Measurements from ENCODE around the gene SYT8.
"Not testable (repeated sequence)": the region's sequence is repeated elsewhere in the genome, so short reads cannot be mapped to it uniquely, and the experiment has no call there.

The SYT8 gene

DNA sequence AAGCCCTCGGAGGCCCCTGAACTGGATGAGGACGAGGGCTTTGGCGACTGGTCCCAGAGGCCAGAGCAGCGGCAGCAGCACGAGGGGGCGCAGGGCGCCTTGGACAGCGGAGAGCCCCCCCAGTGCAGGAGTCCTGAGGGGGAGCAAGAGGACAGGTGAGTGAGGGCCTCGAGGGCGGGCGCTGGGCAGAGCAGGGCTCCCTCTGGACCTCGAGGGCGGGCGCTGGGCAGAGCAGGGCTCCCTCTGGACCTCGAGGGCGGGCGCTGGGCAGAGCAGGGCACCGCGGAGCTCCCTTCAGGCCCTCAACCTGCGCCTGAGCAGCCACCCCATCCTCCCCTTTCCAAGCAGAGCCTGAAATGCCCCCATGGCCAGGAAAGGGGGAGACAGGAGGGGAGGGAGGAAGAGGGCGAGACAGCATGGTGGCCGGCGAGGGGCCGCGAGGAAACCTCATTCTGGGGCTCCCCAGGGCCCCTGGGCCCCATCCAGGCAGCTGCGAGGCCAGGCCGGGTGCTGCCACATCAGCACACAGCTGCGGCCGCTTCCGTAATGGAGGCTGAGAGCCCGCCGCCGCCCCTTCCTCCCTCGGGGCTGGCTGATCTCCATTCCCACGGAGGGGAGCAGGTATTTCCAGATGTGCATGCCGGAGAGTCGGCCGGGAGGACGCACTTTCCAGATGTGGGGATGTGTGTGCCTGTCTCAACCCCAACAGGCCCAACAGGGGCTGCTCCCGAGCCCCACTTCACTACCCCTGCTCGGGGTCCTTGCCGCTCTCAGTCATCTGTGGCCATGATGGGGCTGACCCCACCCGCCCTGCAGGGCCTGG lies 46.9 kb downstream of the SYT8 start:
- TF ChIP-seq, protein P1, sequence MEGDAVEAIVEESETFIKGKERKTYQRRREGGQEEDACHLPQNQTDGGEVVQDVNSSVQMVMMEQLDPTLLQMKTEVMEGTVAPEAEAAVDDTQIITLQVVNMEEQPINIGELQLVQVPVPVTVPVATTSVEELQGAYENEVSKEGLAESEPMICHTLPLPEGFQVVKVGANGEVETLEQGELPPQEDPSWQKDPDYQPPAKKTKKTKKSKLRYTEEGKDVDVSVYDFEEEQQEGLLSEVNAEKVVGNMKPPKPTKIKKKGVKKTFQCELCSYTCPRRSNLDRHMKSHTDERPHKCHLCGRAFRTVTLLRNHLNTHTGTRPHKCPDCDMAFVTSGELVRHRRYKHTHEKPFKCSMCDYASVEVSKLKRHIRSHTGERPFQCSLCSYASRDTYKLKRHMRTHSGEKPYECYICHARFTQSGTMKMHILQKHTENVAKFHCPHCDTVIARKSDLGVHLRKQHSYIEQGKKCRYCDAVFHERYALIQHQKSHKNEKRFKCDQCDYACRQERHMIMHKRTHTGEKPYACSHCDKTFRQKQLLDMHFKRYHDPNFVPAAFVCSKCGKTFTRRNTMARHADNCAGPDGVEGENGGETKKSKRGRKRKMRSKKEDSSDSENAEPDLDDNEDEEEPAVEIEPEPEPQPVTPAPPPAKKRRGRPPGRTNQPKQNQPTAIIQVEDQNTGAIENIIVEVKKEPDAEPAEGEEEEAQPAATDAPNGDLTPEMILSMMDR (IDR thresholded peaks at IDR 0.05; ENCODE audit: control insufficient read depth, extremely low read depth, insufficient read depth): no peak
- no peak overlapping the region for H3K4me3 ChIP-seq (ENCODE audit: low read depth, low read length)
- DNase-seq (ENCODE audit: low read depth): no peak

DNA sequence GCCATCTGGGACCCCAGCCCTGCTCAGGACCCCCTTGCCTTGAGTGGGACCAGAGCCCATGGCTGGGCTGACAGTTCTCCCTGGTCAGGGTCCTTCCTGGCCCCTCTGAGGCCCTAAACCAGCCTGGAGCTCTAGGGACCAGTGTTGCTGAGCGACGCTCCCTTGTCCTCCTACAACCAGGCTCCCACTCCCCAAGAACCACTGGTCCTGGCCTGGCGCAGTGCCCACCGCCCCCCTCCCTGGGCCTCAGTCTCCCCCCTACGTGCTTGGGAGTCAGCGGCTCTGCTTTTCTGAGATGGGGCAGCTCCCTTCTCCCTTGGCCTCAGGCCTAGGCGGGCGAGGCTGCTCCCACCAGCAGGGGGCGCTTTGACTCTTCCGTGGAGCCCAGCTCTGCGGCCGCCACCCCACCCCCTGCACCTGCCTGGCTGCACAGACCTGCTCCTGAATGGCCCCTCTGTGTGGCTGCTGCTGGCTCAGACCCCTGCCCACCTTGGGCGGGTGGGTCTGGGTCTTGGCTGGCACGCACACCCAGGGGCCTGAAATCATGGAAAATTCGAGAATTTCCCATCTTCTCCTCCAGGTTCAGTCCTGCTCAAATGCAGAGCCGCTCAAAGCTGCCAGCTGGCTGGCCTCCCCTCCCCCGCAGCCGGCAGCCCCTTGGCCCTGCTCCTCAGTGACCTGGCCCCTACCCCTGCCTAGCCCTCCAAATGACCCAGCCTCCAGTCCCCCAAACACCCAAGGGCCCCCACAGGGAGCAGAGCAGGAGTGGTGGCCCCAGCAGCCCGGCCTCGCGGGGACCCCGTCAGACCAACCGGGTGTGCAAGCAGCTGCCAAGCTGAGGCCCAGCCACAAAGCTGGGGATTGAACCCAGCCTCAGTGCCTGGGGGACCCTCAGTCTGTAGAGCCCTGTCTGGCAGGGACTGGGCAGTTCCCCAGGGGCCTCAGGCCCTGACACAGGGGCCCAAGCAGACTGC lies 47.8 kb downstream of the SYT8 start:
- TF ChIP-seq, protein P1 (IDR thresholded peaks at IDR 0.05; ENCODE audit: control insufficient read depth, extremely low read depth, insufficient read depth): peak; percentile 96
- no peak overlapping the region for H3K4me3 ChIP-seq (ENCODE audit: low read depth, low read length)
- peak; percentile 4 for DNase-seq (ENCODE audit: low read depth)

DNA sequence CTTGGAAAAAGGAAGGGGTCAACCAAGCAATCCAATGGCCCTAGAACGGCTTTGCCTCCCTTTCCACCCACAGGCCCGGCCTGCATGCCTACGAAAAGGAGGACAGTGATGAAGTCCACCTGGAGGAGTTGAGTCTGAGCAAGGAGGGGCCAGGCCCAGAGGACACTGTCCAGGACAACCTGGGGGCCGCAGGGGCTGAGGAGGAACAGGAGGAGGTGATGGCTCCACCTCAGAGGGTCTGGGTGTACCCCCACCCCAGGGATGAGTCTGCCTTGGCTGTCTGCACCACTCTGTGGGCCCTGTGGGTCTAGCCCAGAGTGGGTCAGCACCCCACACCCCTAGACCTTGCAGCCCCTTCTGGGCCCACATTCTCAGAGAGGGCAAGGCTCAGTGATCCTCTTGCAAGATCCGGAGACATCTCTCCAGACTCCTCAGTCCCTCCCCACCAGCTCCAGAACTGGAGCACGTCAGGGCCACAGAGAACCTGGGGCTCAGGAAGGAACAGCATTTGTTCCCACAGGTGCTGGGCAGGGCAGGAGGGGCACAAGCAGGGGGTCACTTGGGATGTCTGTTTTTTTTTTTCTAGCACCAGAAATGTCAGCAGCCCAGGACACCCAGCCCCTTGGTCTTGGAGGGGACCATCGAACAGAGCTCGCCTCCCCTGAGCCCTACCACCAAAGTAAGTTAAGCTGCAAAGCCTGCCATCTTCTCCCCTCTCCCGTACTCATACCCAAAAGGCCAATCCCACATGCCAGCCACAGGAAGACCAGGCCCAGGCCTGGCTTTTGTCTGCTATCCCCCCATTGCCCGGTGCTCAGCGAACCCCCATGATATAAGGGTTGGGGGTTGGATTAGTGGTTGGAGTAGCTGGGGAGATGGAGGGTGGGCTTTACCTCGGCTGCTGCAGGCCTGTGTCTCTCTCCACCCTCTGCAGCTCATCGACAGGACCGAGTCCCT lies 48.8 kb downstream of the SYT8 start:
- DNase-seq (ENCODE audit: low read depth): no peak
- TF ChIP-seq, protein P1 (IDR thresholded peaks at IDR 0.05; ENCODE audit: control insufficient read depth, extremely low read depth, insufficient read depth): no peak
- H3K4me3 ChIP-seq (ENCODE audit: low read depth, low read length): no peak overlapping the region

DNA sequence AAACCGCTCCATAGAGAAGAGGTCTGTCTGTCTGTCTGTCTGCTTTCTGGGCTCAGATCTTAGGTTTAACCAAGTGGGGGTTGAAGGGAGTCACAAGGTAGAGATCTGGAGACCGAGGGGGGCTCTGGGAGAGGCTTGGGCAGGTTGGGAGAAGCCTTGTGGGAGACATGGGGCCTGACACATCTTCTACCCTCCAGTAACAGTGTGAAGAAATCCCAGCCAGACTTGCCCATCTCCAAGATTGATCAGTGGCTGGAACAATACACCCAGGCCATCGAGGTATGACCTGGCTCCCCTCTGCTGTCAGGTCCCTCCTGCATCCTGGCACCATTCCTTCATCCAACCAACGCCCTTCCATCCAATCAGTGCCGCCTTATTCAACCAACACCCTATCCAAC lies 49.5 kb downstream of the SYT8 start:
- TF ChIP-seq, protein P1 (IDR thresholded peaks at IDR 0.05; ENCODE audit: control insufficient read depth, extremely low read depth, insufficient read depth): no peak
- DNase-seq (ENCODE audit: low read depth): no peak
- H3K4me3 ChIP-seq (ENCODE audit: low read depth, low read length): no peak overlapping the region

DNA sequence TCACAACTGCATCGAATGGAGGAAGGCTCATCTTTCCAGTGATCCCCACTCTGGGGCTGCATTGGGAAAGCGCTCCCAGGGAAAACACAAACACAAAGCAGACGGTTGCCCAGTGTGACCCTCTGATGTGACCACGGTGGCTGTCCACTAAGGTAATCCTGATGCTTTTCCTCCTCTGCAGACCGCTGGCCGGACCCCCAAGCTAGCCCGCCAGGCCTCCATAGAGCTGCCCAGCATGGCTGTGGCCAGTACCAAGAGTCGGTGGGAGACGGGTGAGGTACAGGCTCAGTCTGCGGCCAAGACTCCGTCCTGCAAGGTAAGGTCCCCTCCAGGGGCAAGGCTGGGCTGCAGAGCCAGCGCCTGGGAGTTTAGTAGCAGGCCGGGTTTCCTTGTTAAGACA lies 51.8 kb downstream of the SYT8 start:
- not testable (repeated sequence) for H3K4me3 ChIP-seq (ENCODE audit: low read depth, low read length); DNase-seq (ENCODE audit: low read depth)
